Breast epithelium (tissue), 3 donors: Measurements from ENCODE around the gene TRAPPC8.
"Not testable (repeated sequence)": the region's sequence is repeated elsewhere in the genome, so short reads cannot be mapped to it uniquely, and the experiment has no call there.

Experiments used
- CTCF ChIP-seq, 3 donors: fragments of 450-650 bp; IDR thresholded peaks; one replicate each; pipeline ENCODE4 v1.5.1; 2016 to 2017; ENCODE audit warnings: antibody characterized with exemption in 3 of 3, mild to moderate bottlenecking in 3 of 3, moderate library complexity in 3 of 3
- POLR2A ChIP-seq: fragments of 450-650 bp; IDR thresholded peaks from one replicate; pipeline ENCODE4 v1.6.1; 2016; ENCODE audit warnings: antibody characterized with exemption, mild to moderate bottlenecking, moderate library complexity
- POLR2AphosphoS5 ChIP-seq, 3 donors: sonication (generic); formaldehyde crosslinking; IDR thresholded peaks; one replicate each; pipeline ENCODE4 v1.6.1; 2017; ENCODE audit warnings: antibody characterized with exemption in 3 of 3

- TF ChIP-seq CTCF (IDR thresholded peaks at IDR 0.05); POLR2A; POLR2AphosphoS5 (IDR thresholded peaks at IDR 0.05): not testable (repeated sequence)
Measured at GRCh38 chr18:31948349-31948748, 5.4 kb upstream of the TRAPPC8 start.
